ENCODE results near the gene TEK.

DNA sequence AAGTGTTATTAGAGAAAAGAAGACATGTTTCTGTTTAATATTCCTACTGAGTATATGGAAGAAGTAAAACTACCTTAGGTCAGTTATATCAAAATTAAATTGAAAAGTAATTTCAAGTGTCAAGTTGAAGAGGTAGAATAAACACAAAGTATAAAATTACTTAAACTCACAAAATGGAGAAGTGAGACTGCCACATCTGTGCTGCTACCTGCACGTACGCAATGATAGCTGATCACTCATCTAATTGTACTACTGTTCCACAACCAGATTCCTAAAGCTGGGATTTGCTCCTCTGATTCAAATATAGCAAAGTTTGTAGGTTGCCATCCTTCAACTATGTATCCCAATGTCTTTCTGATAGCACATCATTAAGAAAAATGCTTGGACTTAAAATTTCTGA is 163.1 kb downstream of the TEK start:
- TF ChIP-seq CHD1 (IDR thresholded peaks at IDR 0.05; ENCODE audit: low read depth, low read length): no peak
- TF ChIP-seq, protein P1, sequence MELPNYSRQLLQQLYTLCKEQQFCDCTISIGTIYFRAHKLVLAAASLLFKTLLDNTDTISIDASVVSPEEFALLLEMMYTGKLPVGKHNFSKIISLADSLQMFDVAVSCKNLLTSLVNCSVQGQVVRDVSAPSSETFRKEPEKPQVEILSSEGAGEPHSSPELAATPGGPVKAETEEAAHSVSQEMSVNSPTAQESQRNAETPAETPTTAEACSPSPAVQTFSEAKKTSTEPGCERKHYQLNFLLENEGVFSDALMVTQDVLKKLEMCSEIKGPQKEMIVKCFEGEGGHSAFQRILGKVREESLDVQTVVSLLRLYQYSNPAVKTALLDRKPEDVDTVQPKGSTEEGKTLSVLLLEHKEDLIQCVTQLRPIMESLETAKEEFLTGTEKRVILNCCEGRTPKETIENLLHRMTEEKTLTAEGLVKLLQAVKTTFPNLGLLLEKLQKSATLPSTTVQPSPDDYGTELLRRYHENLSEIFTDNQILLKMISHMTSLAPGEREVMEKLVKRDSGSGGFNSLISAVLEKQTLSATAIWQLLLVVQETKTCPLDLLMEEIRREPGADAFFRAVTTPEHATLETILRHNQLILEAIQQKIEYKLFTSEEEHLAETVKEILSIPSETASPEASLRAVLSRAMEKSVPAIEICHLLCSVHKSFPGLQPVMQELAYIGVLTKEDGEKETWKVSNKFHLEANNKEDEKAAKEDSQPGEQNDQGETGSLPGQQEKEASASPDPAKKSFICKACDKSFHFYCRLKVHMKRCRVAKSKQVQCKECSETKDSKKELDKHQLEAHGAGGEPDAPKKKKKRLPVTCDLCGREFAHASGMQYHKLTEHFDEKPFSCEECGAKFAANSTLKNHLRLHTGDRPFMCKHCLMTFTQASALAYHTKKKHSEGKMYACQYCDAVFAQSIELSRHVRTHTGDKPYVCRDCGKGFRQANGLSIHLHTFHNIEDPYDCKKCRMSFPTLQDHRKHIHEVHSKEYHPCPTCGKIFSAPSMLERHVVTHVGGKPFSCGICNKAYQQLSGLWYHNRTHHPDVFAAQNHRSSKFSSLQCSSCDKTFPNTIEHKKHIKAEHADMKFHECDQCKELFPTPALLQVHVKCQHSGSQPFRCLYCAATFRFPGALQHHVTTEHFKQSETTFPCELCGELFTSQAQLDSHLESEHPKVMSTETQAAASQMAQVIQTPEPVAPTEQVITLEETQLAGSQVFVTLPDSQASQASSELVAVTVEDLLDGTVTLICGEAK (IDR thresholded peaks at IDR 0.05; ENCODE audit: borderline replicate concordance): no peak

All from GM12878 (cell line).